Measurements from ENCODE around the gene GRIA3.

The GRIA3 gene

DNA sequence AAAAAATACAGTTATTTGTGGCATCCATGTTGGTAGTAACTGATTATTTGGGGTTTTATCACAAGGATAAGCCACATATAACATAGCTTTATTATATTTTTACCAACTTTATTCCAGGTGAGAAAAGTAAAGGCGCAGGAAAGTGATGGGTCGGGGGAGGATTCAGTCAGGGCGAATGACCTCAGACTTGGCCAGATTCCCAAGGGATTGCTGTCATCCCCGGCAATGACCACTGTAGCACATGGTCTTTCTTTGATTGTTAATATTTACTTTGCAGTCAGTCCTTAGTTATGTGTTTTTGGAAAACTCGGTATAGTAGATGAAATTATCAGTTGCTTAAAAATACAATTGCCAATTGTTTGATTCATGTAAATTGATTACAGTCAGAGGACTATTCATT lies 17.6 kb downstream of the GRIA3 start:
- Histone ChIP-seq H2AFZ (ENCODE audit: low read length) (no peak overlapping the region), H3K4me2 (ENCODE audit: insufficient read depth, low read length, poor library complexity, severe bottlenecking) (no peak overlapping the region), H3K23ac (ENCODE audit: low read depth, low read length, poor library complexity) (no peak overlapping the region), H2BK15ac (ENCODE audit: low read length) (no peak overlapping the region), H3K27ac (replicated peaks; ENCODE audit: low read length) (no peak overlapping the region), H3K18ac (ENCODE audit: low read length) (no peak overlapping the region), H3K36me3 (replicated peaks in 1 of 2; ENCODE audit: control insufficient read depth in 2 of 2, insufficient read depth in 2 of 2, low read length in 2 of 2) (no peaks in the 10 kb centered on the region), H3K9me3 (replicated peaks in 1 of 2; ENCODE audit: control insufficient read depth in 2 of 2, insufficient read depth in 1 of 2, low read depth in 1 of 2, low read length in 2 of 2) (no peaks in the 10 kb centered on the region), H2AK5ac (ENCODE audit: low read depth, low read length) (no peak overlapping the region), H3K4me3 (ENCODE audit: low read length in 2 of 2) (no peak overlapping the region), H2BK12ac (ENCODE audit: low read length) (no peak overlapping the region), H3K9ac (ENCODE audit: low read depth, low read length, poor library complexity) (no peak overlapping the region), H2BK5ac (ENCODE audit: low read length) (no peak overlapping the region), H3K4me1 (ENCODE audit: control insufficient read depth in 2 of 2, insufficient read depth in 1 of 2, low read depth in 1 of 2, low read length in 2 of 2) (no peaks in the 10 kb centered on the region), H3K4ac (ENCODE audit: low read length) (no peak overlapping the region), H3K79me1 (ENCODE audit: low read depth, low read length) (no peaks in the 10 kb centered on the region), H3K27me3 (ENCODE audit: control insufficient read depth in 3 of 3, insufficient read depth in 3 of 3, low read depth in 1 of 3, low read length in 3 of 3) (no peaks in the 10 kb centered on the region), H4K91ac (ENCODE audit: low read depth, low read length, poor library complexity) (no peak overlapping the region), H3K14ac (ENCODE audit: low read length) (no peak overlapping the region), H2BK120ac (ENCODE audit: low read depth, low read length) (no peak overlapping the region), H4K8ac (ENCODE audit: low read depth, low read length) (no peak overlapping the region)
- no peak for DNase-seq (ENCODE audit: low spot score)
- no CpG with 5 or more reads among the region's 5 CpGs for WGBS, 2 donors (ENCODE audit: extremely low coverage in 2 of 2, insufficient read length in 2 of 2, insufficient replicate concordance in 1 of 2)

DNA sequence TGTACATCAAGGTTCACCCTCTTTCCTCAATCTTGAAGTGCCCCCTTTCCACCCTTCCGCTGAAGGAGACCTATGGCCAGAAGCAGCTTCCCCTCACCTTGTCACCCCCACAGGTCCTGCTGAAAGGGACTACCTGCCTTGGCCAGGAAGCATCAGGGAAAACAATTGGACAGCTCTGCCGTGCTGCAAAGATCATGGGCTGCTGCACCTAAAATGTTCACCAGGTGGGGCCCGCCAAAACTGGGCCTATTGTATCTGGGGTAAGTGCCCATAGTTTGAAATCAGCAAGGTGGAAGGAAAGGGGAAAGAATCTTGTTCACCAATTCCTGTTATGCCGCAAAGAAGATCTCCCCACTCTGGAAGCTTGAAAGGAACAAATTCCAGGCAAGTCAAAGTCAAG lies 18.4 kb downstream of the GRIA3 start:
- no peak for DNase-seq (ENCODE audit: low spot score)
- no peaks in the 10 kb centered on the region for H3K36me3 ChIP-seq (replicated peaks in 1 of 2; ENCODE audit: control insufficient read depth in 2 of 2, insufficient read depth in 2 of 2, low read length in 2 of 2)
- H3K27ac ChIP-seq (replicated peaks; ENCODE audit: low read length): no peak overlapping the region
- no peaks in the 10 kb centered on the region for H3K4me1 ChIP-seq (ENCODE audit: control insufficient read depth in 2 of 2, insufficient read depth in 1 of 2, low read depth in 1 of 2, low read length in 2 of 2)
- H3K27me3 ChIP-seq (ENCODE audit: control insufficient read depth in 3 of 3, insufficient read depth in 3 of 3, low read depth in 1 of 3, low read length in 3 of 3): no peaks in the 10 kb centered on the region
- no peak overlapping the region for H2BK120ac ChIP-seq (ENCODE audit: low read depth, low read length)
- no peak overlapping the region for H2BK12ac ChIP-seq (ENCODE audit: low read length)
- no peak overlapping the region for H3K23ac ChIP-seq (ENCODE audit: low read depth, low read length, poor library complexity)
- WGBS, 2 donors (ENCODE audit: extremely low coverage in 2 of 2, insufficient read length in 2 of 2, insufficient replicate concordance in 1 of 2): no CpG with 5 or more reads among the region's 4 CpGs
- H3K18ac ChIP-seq (ENCODE audit: low read length): no peak overlapping the region
- no peaks in the 10 kb centered on the region for H3K9me3 ChIP-seq (replicated peaks in 1 of 2; ENCODE audit: control insufficient read depth in 2 of 2, insufficient read depth in 1 of 2, low read depth in 1 of 2, low read length in 2 of 2)
- no peak overlapping the region for H3K9ac ChIP-seq (ENCODE audit: low read depth, low read length, poor library complexity)
- H3K4ac ChIP-seq (ENCODE audit: low read length): no peak overlapping the region
- H2AK5ac ChIP-seq (ENCODE audit: low read depth, low read length): no peak overlapping the region
- H2AFZ ChIP-seq (ENCODE audit: low read length): no peak overlapping the region
- no peak overlapping the region for H4K91ac ChIP-seq (ENCODE audit: low read depth, low read length, poor library complexity)
- H2BK15ac ChIP-seq (ENCODE audit: low read length): no peak overlapping the region
- H3K4me3 ChIP-seq (ENCODE audit: low read length in 2 of 2): no peak overlapping the region
- H3K79me1 ChIP-seq (ENCODE audit: low read depth, low read length): no peaks in the 10 kb centered on the region
- no peak overlapping the region for H2BK5ac ChIP-seq (ENCODE audit: low read length)
- H4K8ac ChIP-seq (ENCODE audit: low read depth, low read length): no peak overlapping the region
- H3K4me2 ChIP-seq (ENCODE audit: insufficient read depth, low read length, poor library complexity, severe bottlenecking): no peak overlapping the region
- no peak overlapping the region for H3K14ac ChIP-seq (ENCODE audit: low read length)

DNA sequence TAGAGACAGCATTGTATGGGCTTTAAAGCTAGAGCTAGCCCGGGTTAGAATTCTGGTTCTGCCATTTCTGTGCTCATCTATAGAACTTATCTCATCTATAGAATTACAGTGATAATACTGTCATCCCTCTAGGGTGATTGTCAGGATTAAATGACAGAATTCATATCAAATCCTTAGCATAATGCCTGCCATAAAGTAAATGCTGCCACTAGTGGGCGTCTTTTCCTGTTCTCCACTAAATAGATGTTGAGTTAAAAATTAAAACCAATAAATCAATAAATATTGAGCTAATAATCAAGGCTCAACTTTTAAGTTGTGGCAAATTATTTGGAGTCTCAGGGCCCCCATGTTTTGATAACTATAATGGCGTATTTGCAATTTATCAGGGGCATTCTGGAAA lies 19.7 kb downstream of the GRIA3 start:
- H3K4me2 ChIP-seq (ENCODE audit: insufficient read depth, low read length, poor library complexity, severe bottlenecking): no peak overlapping the region
- no peak overlapping the region for H3K23ac ChIP-seq (ENCODE audit: low read depth, low read length, poor library complexity)
- no peak overlapping the region for H2BK15ac ChIP-seq (ENCODE audit: low read length)
- no peak overlapping the region for H2BK5ac ChIP-seq (ENCODE audit: low read length)
- no peak for DNase-seq (ENCODE audit: low spot score)
- no peak overlapping the region for H3K4me3 ChIP-seq (ENCODE audit: low read length in 2 of 2)
- no peaks in the 10 kb centered on the region for H3K4me1 ChIP-seq (ENCODE audit: control insufficient read depth in 2 of 2, insufficient read depth in 1 of 2, low read depth in 1 of 2, low read length in 2 of 2)
- WGBS, 2 donors (ENCODE audit: extremely low coverage in 2 of 2, insufficient read length in 2 of 2, insufficient replicate concordance in 1 of 2): no CpG with 5 or more reads among the region's 3 CpGs
- no peak overlapping the region for H2AK5ac ChIP-seq (ENCODE audit: low read depth, low read length)
- H2AFZ ChIP-seq (ENCODE audit: low read length): no peak overlapping the region
- H3K14ac ChIP-seq (ENCODE audit: low read length): no peak overlapping the region
- H3K36me3 ChIP-seq (replicated peaks in 1 of 2; ENCODE audit: control insufficient read depth in 2 of 2, insufficient read depth in 2 of 2, low read length in 2 of 2): no peaks in the 10 kb centered on the region
- no peak overlapping the region for H3K18ac ChIP-seq (ENCODE audit: low read length)
- H2BK12ac ChIP-seq (ENCODE audit: low read length): no peak overlapping the region
- no peak overlapping the region for H2BK120ac ChIP-seq (ENCODE audit: low read depth, low read length)
- H3K27me3 ChIP-seq (ENCODE audit: control insufficient read depth in 3 of 3, insufficient read depth in 3 of 3, low read depth in 1 of 3, low read length in 3 of 3): no peaks in the 10 kb centered on the region
- no peak overlapping the region for H4K8ac ChIP-seq (ENCODE audit: low read depth, low read length)
- H3K79me1 ChIP-seq (ENCODE audit: low read depth, low read length): no peaks in the 10 kb centered on the region
- H3K4ac ChIP-seq (ENCODE audit: low read length): no peak overlapping the region
- H4K91ac ChIP-seq (ENCODE audit: low read depth, low read length, poor library complexity): no peak overlapping the region
- H3K9me3 ChIP-seq (replicated peaks in 1 of 2; ENCODE audit: control insufficient read depth in 2 of 2, insufficient read depth in 1 of 2, low read depth in 1 of 2, low read length in 2 of 2): no peaks in the 10 kb centered on the region
- no peak overlapping the region for H3K9ac ChIP-seq (ENCODE audit: low read depth, low read length, poor library complexity)
- no peak overlapping the region for H3K27ac ChIP-seq (replicated peaks; ENCODE audit: low read length)

DNA sequence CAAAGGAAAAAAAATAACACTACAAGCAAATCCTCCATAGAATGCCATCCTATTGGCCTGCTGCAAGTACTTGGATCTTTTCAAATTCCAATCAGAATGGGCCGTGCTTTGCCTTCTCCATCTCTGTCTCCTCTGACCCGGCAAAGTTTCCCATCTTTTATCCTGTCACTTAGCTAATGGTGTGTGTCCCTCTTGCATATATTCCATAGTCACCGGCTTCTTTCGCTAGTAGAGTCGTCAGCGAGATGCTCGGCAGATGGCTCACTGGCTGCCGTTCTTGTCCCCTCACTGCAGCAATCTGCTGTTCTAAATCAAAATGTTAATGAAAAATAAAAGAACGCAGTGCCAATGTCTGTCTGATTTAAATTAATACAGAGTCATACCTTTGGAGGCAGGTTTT lies 22.1 kb downstream of the GRIA3 start:
- H2BK5ac ChIP-seq (ENCODE audit: low read length): no peak overlapping the region
- no peaks in the 10 kb centered on the region for H3K27me3 ChIP-seq (ENCODE audit: control insufficient read depth in 3 of 3, insufficient read depth in 3 of 3, low read depth in 1 of 3, low read length in 3 of 3)
- H2BK15ac ChIP-seq (ENCODE audit: low read length): no peak overlapping the region
- H3K27ac ChIP-seq (replicated peaks; ENCODE audit: low read length): no peak overlapping the region
- H3K36me3 ChIP-seq (replicated peaks in 1 of 2; ENCODE audit: control insufficient read depth in 2 of 2, insufficient read depth in 2 of 2, low read length in 2 of 2): no peaks in the 10 kb centered on the region
- no CpG with 5 or more reads among the region's 9 CpGs for WGBS, 2 donors (ENCODE audit: extremely low coverage in 2 of 2, insufficient read length in 2 of 2, insufficient replicate concordance in 1 of 2)
- H4K8ac ChIP-seq (ENCODE audit: low read depth, low read length): no peak overlapping the region
- H3K4me2 ChIP-seq (ENCODE audit: insufficient read depth, low read length, poor library complexity, severe bottlenecking): no peak overlapping the region
- H2AK5ac ChIP-seq (ENCODE audit: low read depth, low read length): no peak overlapping the region
- H3K14ac ChIP-seq (ENCODE audit: low read length): no peak overlapping the region
- H3K9ac ChIP-seq (ENCODE audit: low read depth, low read length, poor library complexity): no peak overlapping the region
- H3K23ac ChIP-seq (ENCODE audit: low read depth, low read length, poor library complexity): no peak overlapping the region
- H4K91ac ChIP-seq (ENCODE audit: low read depth, low read length, poor library complexity): no peak overlapping the region
- DNase-seq (ENCODE audit: low spot score): no peak
- H2BK120ac ChIP-seq (ENCODE audit: low read depth, low read length): no peak overlapping the region
- H3K4me1 ChIP-seq (ENCODE audit: control insufficient read depth in 2 of 2, insufficient read depth in 1 of 2, low read depth in 1 of 2, low read length in 2 of 2): no peaks in the 10 kb centered on the region
- H3K18ac ChIP-seq (ENCODE audit: low read length): no peak overlapping the region
- no peak overlapping the region for H2AFZ ChIP-seq (ENCODE audit: low read length)
- no peak overlapping the region for H3K4ac ChIP-seq (ENCODE audit: low read length)
- H3K4me3 ChIP-seq (ENCODE audit: low read length in 2 of 2): no peak overlapping the region
- no peaks in the 10 kb centered on the region for H3K9me3 ChIP-seq (replicated peaks in 1 of 2; ENCODE audit: control insufficient read depth in 2 of 2, insufficient read depth in 1 of 2, low read depth in 1 of 2, low read length in 2 of 2)
- no peaks in the 10 kb centered on the region for H3K79me1 ChIP-seq (ENCODE audit: low read depth, low read length)
- no peak overlapping the region for H2BK12ac ChIP-seq (ENCODE audit: low read length)
